HG02763 (cell line): ENCODE data around the gene USP40.
"Not testable (repeated sequence)": the region's sequence is repeated elsewhere in the genome, so short reads cannot be mapped to it uniquely, and the experiment has no call there.

Experiments
- ATAC-seq: cut with Tn5 transposase; IDR thresholded peaks from one replicate; pipeline ENCODE4 v1.9.1; 2021; ENCODE audit warnings: mild to moderate bottlenecking, moderate library complexity; ENCODE audit not compliant: unreplicated experiment

Gene USP40

GRCh38 chr2:233566141-233566956 lies at the start of gene USP40:
Gene USP40 (minus strand): TSS chr2:233566782. CDS start chr2:233565554, 1,228 bp downstream.
- ATAC-seq: peak; percentile 73

- no peak for ATAC-seq
Observed at GRCh38 chr2:233611284-233611683, 44.7 kb upstream of the USP40 start.

GRCh38 chr2:233605680-233606079 lies 39.1 kb upstream of the USP40 start:
- no peak for ATAC-seq

- ATAC-seq: no peak
Observed at GRCh38 chr2:233604826-233605225, 38.2 kb upstream of the USP40 start.

- no peak for ATAC-seq
Observed at GRCh38 chr2:233603520-233603919, 36.9 kb upstream of the USP40 start.

- ATAC-seq: no peak
Observed at GRCh38 chr2:233602076-233602475, 35.5 kb upstream of the USP40 start.

GRCh38 chr2:233600386-233600785 lies 33.8 kb upstream of the USP40 start:
- ATAC-seq: no peak

- ATAC-seq: no peak
Observed at GRCh38 chr2:233598952-233599351, 32.4 kb upstream of the USP40 start.

- no peak for ATAC-seq
Observed at GRCh38 chr2:233597522-233597921, 30.9 kb upstream of the USP40 start.

GRCh38 chr2:233593201-233593600 lies 26.6 kb upstream of the USP40 start:
- ATAC-seq: no peak

- not testable (repeated sequence) for ATAC-seq
Observed at GRCh38 chr2:233592706-233593105, 26.1 kb upstream of the USP40 start.

GRCh38 chr2:233588400-233588799 lies 21.8 kb upstream of the USP40 start:
- no peak for ATAC-seq

GRCh38 chr2:233584210-233584609 lies 17.6 kb upstream of the USP40 start:
- no peak for ATAC-seq

- ATAC-seq: not testable (repeated sequence)
Observed at GRCh38 chr2:233583217-233583965, 16.8 kb upstream of the USP40 start.

GRCh38 chr2:233577341-233577740 lies 10.8 kb upstream of the USP40 start:
- not testable (repeated sequence) for ATAC-seq

- ATAC-seq: no peak
Observed at GRCh38 chr2:233572468-233572867, 5.9 kb upstream of the USP40 start.

- no peak for ATAC-seq
Observed at GRCh38 chr2:233571462-233571861, 4.9 kb upstream of the USP40 start.

- ATAC-seq: no peak
Observed at GRCh38 chr2:233571001-233571400, 4.4 kb upstream of the USP40 start.

GRCh38 chr2:233565685-233566140 lies 869 bp downstream of the USP40 start:
- no peak for ATAC-seq

- no peak for ATAC-seq
Observed at GRCh38 chr2:233563663-233564430, 2.7 kb downstream of the USP40 start.
